Measurements from ENCODE around the gene GRHL3. TPM values are rescaled to one million over a fixed set of nuclear protein-coding genes. Genes with fewer than 3 reads are reported as not detected.
A peak's percentile ranks its signal among the peaks of the same experiment; 100 is the strongest.

Gene GRHL3
- total and polyA plus RNA-seq, 4 donors, result 0.23 to 0.95 (median 0.35) TPM

DNA sequence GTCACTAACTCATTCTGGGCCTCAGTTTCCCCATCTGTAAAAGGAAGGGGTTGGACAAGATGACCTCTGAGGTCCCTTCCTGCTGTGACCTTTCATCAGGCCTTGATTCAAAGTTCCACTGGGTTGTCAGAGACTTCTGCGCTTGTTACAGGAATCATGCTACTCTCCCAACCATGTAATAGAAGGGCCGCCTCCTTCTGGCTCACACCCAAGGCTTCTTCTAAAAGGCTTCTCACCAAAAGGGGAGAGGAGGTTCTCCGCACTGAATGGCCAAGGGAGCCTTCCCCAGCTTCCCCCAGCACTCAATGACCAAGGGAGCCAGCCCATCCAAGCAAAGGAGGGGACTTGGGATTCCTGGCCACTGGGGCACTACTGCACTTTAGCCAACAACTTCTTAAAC, 42.7 kb downstream of the GRHL3 start:
- peaks cover 0 to 11% (median 0%) of the 10 kb centered on the region in 5 donors for H3K4me1 ChIP-seq (ENCODE audit: control insufficient read depth in 5 of 5, insufficient read depth in 5 of 5, low read length in 5 of 5)

GRCh38 chr1:24362396-24362795, 43.2 kb downstream of the GRHL3 start:
- peaks cover 0 to 11% (median 0%) of the 10 kb centered on the region in 5 donors for H3K4me1 ChIP-seq (ENCODE audit: control insufficient read depth in 5 of 5, insufficient read depth in 5 of 5, low read length in 5 of 5)
- ATAC-seq (ENCODE audit: insufficient read depth, low FRiP score), result no peak
- H3K27ac ChIP-seq (ENCODE audit: low read depth in 1 of 2, low read length in 1 of 2), result no peak overlapping the region
- 97 to 100% methylated on average over 2 of the region's 2 CpGs for WGBS, 2 donors
- no peaks in the 10 kb centered on the region for H3K9me3 ChIP-seq (ENCODE audit: control insufficient read depth in 4 of 4, insufficient read depth in 3 of 4, low read length in 3 of 4)
- no peak overlapping the region for H3K9ac ChIP-seq (ENCODE audit: insufficient read depth in 1 of 2, low read length in 2 of 2)
- TF ChIP-seq CTCF (IDR thresholded peaks at IDR 0.05; ENCODE audit: control extremely low read depth, extremely low read depth), result no peak
- peaks cover 0 to 13% (median 0%) of the 10 kb centered on the region in 4 donors for H3K36me3 ChIP-seq (ENCODE audit: control insufficient read depth in 4 of 4, insufficient read depth in 4 of 4, low read length in 4 of 4)
- no peak for DNase-seq
- no peak overlapping the region for H3K4me3 ChIP-seq
- H3K27me3 ChIP-seq (ENCODE audit: control insufficient read depth in 3 of 3, insufficient read depth in 3 of 3, low read length in 2 of 3), result no peaks in the 10 kb centered on the region

More for the DNA sequence above, 42.7 kb downstream of the GRHL3 start:
- Histone ChIP-seq H3K9me3 (ENCODE audit: control insufficient read depth in 4 of 4, insufficient read depth in 3 of 4, low read length in 3 of 4) (no peaks in the 10 kb centered on the region), H3K9ac (ENCODE audit: insufficient read depth in 1 of 2, low read length in 2 of 2) (no peak overlapping the region), H3K27ac (ENCODE audit: low read depth in 1 of 2, low read length in 1 of 2) (no peak overlapping the region), H3K27me3 (ENCODE audit: control insufficient read depth in 3 of 3, insufficient read depth in 3 of 3, low read length in 2 of 3) (no peaks in the 10 kb centered on the region), H3K4me3 (no peak overlapping the region), H3K36me3 (ENCODE audit: control insufficient read depth in 4 of 4, insufficient read depth in 4 of 4, low read length in 4 of 4) (peaks cover 0 to 13% (median 0%) of the 10 kb centered on the region in 4 donors)
- TF ChIP-seq CTCF (IDR thresholded peaks at IDR 0.05; ENCODE audit: control extremely low read depth, extremely low read depth), result no peak
- WGBS, 2 donors, result 97 to 98% methylated on average over 3 of the region's 3 CpGs
- DNase-seq, result no peak
- no peak for ATAC-seq (ENCODE audit: insufficient read depth, low FRiP score)

- no peak overlapping the region for H3K4me3 ChIP-seq
- no peaks in the 10 kb centered on the region for H3K9me3 ChIP-seq (ENCODE audit: control insufficient read depth in 4 of 4, insufficient read depth in 3 of 4, low read length in 3 of 4)
- DNase-seq (peak in 1 of 3 donors; percentile 7), ATAC-seq (ENCODE audit: insufficient read depth, low FRiP score) (no peak)
- peaks cover 0 to 10% (median 0%) of the 10 kb centered on the region in 4 donors for H3K36me3 ChIP-seq (ENCODE audit: control insufficient read depth in 4 of 4, insufficient read depth in 4 of 4, low read length in 4 of 4)
- H3K9ac ChIP-seq (ENCODE audit: insufficient read depth in 1 of 2, low read length in 2 of 2), result no peak overlapping the region
- peaks cover 0 to 11% (median 0%) of the 10 kb centered on the region in 5 donors for H3K4me1 ChIP-seq (ENCODE audit: control insufficient read depth in 5 of 5, insufficient read depth in 5 of 5, low read length in 5 of 5)
- TF ChIP-seq CTCF (IDR thresholded peaks at IDR 0.05; ENCODE audit: control extremely low read depth, extremely low read depth), result no peak
- H3K27ac ChIP-seq (ENCODE audit: low read depth in 1 of 2, low read length in 1 of 2), result no peak overlapping the region
- H3K27me3 ChIP-seq (ENCODE audit: control insufficient read depth in 3 of 3, insufficient read depth in 3 of 3, low read length in 2 of 3), result no peaks in the 10 kb centered on the region
- WGBS, 2 donors, result 79 to 87% methylated on average over 4 of the region's 4 CpGs
Observed at GRCh38 chr1:24362982-24363614, 43.9 kb downstream of the GRHL3 start.
